ENCODE data around the gene DHPS.
"Not testable (repeated sequence)": the region's sequence is repeated elsewhere in the genome, so short reads cannot be mapped to it uniquely, and the experiment has no call there.

Gene DHPS

DNA sequence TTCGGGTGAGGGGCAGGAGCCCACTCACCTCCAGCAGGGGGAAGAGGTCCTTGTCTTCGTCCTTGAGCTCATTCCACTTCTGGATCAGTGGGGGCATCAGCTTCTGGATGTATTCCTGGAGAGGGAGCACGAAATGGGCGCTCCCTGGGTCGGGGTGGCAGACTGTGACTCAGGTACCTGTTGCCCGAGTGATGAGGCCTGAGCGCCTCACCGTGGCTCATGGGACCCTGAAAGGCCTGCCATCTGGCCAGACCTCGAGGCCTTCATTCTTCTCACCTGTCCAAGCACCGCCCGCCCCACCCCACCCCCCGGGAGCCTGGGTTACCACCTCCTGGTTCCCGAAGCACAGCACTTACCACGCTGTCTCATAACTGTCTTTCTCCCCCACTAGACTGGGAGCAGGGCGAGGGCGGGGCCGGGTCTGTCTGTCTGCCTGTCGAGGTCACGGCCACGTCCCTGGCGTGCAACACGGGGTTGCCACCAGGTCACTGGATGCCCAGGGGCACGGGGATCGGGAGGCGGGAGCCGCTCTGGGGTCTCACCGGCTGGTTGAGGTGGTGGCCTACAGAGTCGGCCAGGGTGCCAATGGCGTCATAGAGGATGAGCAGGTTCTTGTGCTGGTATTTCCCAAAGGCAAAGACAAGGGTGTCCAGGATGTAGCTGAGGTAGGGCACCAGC, 24.1 kb upstream of the DHPS start:
- no peak for DNase-seq (ENCODE audit: low read depth in 3 of 3)

DNA sequence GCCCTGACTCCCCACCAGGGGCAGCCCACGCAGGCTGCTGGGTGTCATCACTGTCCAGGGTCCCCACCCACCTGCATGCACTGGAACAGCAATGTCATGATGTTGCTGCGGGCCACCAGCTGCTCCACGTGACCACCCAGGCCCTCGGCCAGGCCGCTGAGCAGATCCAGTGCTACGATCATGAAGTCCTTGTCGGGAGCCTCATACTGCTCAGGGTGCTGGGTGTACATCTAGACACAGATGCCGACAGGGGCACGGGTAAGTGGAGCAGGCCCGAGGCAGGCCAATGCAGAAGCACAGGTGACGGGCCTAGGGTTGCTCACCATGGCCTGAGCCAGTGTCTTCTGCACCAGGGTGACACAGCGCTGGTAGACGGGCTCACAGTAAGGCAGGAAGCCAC, 23.5 kb upstream of the DHPS start:
- DNase-seq (ENCODE audit: low read depth in 3 of 3), result no peak

DNA sequence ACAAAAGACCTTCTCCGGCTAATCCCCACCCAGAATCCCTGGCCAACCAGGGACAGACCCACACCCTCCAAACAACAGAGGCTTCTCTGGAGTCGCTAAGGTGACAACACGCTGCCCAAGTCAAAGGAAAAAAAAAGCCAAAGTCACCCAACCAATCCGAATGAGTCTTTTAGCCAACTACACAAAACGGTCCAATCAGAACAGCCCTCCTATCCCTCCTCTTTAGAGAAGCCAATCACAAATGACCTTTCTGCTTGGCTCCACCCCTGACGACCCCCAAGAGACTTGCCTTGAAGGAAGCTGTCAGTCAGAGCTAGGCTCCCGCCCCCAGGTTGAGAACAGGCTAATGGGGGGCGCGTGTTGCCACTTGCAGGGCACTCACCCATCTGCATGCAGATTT, 21.4 kb upstream of the DHPS start:
- DNase-seq (ENCODE audit: low read depth in 3 of 3), result no peak

DNA sequence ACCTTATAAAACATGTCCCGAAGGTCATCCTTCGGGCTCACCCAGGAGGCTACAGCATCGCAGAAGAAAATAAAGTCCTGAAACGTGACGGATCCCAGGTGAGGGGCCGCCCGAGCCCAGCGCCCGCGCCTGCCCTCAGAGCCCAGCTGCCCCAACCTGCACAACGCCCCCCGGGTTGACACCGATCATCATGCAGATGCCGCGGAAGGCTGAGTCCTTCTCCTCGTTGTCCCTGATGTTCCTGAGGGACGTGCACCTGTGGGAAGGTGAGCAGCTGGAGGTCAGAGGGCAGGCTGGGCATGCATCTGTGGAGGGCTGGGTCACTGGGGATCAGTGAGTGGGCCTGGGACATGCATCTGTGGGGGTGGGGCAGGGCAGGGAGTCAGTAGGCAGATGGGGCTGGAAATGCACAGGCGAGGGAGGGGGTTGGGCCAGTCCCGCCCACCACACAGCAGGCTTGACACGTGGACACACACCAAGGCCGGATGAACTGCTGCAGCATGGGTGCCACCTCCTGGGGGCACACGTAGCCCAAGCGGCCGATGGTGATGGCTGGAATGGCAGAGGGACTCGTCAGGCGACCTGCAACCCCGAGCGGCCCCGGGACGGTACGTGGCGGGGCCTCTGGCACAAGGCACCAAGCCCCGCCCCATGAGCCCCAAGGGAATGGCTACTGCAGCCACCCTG, 20.1 kb upstream of the DHPS start:
- no peak for DNase-seq (ENCODE audit: low read depth in 3 of 3)

DNA sequence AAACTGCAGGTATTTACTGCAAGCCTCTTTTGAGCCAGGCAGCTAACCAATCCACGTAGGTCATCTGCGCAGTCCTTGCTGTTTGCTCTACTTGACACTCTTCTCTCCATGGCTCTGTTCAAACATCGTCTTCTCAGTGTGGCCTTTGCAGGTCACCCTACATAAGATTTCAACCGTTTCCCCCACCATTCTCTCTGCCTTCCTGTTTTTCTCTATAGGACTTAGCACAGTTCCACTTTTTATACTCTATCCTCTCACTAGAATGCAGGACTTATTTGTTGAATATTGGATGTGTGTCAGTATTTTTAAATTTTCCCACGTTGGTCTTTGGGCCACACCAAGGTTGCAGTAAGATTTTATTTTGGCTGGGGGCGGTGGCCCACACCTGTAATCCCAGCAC, 16.5 kb upstream of the DHPS start:
- no peak for DNase-seq (ENCODE audit: low read depth in 3 of 3)

DNA sequence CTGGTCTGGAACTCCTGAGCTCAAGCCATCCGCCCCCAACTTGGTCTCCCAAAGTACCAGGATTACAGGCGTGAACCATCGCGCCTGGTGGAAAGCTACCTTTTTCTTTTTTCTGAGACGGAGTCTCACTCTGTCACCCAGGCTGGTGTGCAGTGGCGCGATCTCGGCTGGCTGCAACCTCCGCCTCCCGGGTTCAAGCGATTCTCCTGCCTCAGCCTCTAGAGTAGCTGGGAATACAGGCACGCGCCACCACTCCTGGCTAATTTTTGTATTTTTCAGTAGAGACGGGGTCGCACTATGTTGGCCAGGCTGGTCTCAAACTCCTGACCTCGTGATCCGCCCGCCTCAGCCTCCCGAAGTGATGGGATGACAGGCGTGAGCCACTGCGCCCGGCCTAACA, 15.7 kb upstream of the DHPS start:
- DNase-seq (ENCODE audit: low read depth in 3 of 3), result not testable (repeated sequence)

DNA sequence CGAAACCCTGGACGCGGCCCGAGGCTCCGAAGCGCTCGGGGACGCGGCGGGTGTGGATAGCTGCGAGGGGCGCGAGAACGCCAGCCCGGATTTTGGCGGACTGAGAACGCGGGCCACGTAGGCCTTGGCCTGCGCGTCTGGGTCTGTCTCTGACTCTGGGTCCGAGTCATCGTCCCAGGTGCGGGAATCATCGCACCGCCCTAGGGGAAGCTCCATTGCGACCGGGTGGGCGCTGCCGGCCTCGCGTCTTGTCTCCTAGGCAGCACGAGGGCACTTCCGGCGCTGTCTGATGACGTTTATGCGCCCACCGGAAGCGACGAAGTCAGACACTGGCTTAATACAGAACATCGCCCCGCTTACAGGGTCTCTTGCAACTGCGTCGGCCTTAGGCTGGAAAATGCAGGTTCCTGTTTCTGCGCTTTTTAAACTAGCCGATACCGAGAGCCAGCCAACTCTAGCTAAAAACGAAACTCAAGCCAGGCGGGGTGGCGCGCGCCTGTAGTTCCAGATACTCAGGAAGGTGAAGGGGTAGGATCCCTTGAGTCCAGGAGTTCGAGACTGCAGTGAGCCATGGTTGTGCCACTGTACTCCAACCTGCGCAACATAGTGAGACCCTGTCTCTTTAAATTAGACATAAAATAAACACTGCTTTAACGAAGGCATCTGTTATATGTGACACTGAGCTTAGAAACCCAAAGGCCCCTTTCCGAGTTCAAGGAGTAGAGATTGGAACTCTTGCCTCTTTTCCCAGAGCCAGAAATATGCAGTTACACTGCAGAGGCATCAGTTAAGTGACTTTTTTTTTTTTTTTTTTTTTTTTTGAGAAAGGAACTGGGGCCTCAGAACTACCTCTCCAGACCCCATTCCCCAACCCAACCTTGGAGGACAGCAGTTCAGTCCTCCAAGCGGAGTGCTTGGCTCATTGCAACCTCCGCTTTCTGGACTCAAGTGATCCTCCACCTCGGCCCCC, 15.0 kb upstream of the DHPS start, which contains the start of gene FBXW9:
Gene FBXW9, minus strand, starts transcription at position 266 of the 970 bp plus-strand sequence. Its CDS starts 50 bp downstream, at position 216.
- peak; percentile 94 to 97 (median 96) for DNase-seq (ENCODE audit: low read depth in 3 of 3)

DNA sequence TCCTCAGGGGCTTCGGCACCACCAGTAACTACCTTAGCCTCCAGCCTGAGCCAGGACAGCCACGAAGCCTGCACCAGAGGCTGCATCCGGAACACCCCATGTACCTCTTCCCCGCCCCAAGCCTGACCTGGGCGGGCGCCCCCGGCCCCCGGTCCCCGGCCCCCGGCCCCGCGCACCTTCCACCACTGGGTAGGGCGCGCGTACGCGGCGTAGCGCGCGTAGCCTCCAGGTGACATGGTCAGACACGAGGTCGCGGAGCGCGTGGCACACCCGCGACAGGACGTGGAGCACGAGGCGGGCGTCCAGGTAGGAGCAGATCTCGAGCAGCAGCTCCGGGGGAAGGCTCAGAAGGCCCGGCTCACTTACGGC, 14.3 kb upstream of the DHPS start:
- DNase-seq (ENCODE audit: low read depth in 3 of 3), result no peak

DNA sequence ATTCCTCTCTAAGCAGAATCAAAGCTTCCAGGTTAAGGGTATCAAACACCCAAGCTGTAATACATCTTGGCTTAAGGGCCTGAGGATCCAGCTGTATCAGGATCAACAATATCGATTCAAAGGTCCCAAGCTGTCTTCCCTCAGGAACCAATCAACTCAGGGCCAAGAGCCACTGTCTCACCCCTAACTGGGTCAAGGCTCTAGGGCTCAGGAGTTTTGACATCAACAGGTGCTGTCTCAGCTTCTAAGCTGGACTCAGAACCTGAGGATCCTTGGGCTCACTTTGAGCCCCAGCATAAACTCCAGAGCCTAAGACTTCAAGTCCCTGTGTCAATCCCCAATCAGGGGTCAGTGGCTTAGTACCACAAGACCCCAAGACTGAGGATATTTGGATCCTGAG, 13.8 kb upstream of the DHPS start:
- no peak for DNase-seq (ENCODE audit: low read depth in 3 of 3)

DNA sequence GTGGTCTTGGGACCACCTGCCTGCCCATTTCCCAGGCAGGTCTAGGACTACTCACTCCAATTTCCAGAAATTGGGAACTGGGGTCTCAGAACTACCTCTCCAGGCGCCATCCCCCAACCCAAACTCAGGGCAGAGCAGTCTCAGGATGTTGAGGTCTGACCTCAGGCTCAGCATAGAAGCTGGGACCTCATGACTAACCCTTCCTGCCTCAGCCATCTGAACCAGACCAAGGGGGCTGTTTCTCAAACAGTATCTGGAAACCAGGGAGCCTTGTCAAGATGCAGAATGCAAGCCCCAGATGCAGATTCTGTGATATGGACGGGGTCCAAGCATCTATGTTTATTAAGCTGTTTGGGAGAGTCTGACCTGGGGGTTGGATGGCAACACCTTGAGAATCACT, 13.4 kb upstream of the DHPS start:
- no peak for DNase-seq (ENCODE audit: low read depth in 3 of 3)

DNA sequence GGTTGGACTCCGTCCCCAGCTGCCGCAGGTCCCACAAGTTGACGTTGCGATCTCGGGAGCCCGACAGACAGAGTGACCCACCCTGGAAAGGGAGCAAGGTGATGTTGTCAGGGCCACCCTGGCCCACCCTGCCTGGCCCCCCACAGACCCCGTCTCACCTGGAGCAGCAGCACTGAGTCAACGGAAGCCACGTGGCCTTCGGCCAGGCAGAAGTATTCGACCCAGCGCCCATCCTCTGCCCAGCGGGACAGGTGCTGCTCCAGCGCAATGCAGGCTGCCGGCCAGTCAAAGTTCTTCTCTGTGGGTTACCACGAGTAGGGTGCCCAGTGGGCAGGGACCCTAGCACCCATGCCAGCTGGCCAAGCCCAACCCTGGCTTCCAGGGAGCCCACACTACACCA, 13.0 kb upstream of the DHPS start:
- no peak for DNase-seq (ENCODE audit: low read depth in 3 of 3)

DNA sequence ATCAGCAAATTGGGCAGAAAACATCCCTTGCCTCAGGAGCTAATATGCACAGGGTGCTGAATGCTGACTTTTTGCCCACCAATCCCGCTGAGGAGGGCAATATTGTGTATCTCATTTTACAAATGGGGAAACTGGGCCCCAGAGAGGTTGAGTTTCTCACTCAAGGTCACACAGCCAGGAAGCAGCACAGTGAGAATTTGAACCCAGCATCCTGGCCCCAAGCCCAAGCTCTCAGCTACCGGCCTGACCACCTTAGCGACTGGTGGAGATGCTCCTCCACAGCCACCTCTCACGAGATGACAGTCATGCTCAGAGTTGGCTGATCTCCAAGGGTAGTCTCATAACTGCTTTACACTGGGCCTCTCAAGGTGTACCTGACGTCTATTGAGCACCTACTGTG, 11.3 kb upstream of the DHPS start:
- DNase-seq (ENCODE audit: low read depth in 3 of 3), result no peak

DNA sequence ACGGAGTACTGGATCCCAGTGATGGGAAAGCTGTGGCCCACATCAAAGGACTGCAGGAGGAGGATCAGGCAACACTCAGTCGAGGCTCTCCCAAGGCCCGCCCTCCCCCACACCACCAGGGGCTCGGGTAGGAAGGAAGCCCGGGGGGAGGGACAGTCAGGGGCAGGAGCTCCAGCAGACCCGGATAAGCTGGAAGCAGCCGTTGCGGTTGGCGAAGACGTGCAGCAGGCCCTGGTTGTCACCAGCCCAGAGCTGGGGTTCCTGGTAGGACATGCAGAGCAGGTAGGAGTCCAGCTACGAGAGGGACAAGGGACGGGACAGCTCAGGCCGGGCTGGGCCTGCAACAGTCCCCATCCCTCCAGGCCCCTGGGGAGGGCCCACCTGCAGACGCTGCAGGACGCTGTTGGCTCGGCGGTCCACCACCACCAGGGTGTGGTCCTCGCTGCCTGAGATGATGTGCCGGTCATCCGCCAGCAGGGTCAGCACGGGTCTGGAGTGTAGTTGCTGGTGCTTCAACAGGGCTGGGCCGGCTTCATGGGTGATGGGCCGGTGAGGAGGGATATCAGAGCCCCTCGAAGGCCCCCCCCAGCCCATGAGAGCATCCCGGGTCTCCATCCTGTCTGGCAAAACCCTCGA, 8.0 kb upstream of the DHPS start:
- no peak for DNase-seq (ENCODE audit: low read depth in 3 of 3)

DNA sequence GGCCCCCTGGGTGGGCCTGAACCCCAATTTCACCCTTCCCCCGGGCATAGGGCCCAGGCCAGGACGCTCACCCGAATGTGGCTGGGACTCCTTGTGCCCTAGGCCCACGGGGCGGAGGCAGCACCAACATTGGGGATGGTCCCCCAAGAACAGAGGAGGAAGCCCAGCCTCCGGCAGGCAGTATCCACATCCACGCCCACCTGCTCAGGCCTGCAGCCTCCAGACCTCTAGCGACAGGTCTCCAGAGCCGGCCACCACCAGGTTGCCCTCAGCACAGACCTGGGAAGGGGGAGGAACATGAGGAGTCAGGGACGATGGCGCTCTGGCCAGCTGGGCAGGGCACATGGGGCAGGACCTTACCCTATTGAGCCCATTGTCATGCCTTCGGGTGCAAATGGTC, 7.3 kb upstream of the DHPS start:
- no peak for DNase-seq (ENCODE audit: low read depth in 3 of 3)

DNA sequence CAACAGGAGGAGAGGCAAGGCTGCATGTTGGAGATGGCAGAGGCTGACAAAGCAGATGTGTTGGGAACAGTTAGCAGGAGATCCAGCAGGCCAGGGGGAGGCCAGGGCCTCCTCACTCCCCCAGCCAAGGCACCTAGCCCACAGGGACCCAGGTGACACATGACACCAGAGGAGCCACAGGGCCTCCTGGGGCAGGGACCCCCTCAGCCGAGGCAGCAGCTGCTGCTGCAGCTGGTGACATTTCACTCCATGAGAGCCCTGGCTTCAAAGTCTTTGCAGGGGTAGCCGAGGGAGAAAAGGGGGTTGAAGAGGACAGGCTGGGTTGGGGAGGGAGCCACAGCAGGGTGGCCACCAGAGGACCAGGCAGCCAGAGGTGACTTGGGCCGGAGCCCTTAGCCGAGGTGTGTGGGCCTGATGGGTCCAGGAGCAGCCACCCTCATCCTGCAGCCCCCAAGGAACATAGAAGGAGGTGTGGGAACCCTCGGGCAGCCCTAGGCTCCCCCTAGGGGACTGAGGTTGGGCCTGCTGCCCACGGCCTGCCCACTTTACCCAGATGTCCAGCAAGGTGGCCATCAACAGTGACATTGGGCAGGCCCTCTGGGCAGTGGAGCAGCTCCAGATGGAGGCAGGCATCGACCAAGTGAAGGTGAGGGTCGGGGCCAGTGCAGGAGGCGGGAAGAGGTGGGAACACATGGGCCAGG, 6.0 kb upstream of the DHPS start, which contains the start of gene GNG14:
Gene GNG14, plus strand, starts transcription at position 503 of the 701 bp plus-strand sequence. Its CDS starts 51 bp downstream, at position 554.
- DNase-seq (ENCODE audit: low read depth in 3 of 3), result no peak

DNA sequence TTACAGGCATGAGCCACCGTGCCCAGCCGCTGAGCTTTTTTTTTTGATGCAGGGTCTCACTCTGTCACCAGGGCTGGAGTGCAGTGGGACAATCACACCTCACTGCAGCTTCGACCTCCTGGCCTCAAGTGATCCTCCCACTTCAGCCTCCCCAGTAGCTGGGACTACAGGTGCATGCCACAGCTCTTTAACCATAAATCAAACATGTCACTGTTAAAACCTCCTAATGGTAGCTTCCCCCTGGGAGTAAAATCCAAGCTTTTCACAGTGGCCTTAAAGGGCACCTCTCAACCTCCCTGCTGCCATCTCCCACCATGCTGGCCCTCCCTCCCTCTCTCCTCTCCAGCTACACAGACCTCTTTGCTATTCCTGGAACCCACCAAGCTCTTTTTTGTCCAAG, 4.2 kb upstream of the DHPS start:
- DNase-seq (ENCODE audit: low read depth in 3 of 3), result no peak

DNA sequence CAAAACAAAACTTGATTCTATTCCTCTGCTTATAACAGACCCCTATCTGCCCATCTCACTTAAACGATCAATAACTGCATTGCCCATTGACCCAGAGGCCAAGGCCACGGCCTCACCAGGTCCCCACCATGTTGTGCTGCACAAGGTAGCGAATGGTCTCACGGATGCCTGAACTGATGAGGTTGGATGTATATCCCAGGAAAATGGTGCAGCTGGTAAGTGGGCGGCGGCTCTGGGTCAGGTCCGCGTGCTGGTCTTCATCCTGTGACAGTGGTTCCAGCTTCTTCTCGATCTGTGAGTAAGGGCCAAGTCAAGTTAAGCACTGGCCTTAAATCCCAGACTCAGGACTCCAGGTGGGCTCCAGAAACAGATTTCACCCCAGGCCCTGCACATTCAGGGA, 1.6 kb downstream of the DHPS start:
- DNase-seq (ENCODE audit: low read depth in 3 of 3), result no peak

DNA sequence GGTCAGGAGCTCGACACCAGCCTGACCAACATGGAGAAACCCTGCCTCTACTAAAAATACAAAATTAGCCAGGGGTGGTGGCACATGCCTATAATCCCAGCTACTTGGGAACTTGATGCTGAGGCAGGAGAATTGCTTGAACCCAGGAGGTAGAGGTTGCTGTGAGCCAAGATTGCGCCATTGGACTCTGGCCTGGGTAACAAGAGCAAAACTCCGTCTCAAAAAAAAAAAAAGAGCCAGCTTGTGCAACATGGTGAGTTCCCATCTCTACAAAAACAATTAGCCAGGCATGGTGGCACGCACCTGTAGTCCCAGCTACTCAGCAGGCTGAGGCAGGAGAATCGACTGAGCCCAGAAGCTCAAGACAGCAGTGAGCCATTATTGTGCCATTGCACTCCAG, 3.6 kb downstream of the DHPS start:
- not testable (repeated sequence) for DNase-seq (ENCODE audit: low read depth in 3 of 3)

DNA sequence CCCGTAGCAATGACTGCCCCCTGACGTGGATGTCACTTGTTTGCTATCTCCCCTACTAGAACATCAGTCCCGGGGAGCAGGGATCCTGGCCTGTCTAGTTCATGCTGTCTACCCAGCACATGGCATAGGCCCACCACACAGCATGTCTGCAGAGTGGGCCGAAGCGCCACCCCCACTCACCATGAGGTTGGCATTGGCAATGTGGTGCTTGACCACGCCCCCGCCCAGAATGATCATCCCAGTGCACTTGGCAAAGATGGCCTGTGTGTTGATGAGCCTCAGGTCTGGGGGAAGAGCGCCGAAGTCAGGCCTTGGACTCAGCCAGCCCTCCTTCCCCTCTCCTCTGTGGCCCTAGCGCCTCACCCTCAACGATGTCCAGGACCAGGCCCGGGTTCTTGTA, 4.8 kb downstream of the DHPS start:
- no peak for DNase-seq (ENCODE audit: low read depth in 3 of 3)

DNA sequence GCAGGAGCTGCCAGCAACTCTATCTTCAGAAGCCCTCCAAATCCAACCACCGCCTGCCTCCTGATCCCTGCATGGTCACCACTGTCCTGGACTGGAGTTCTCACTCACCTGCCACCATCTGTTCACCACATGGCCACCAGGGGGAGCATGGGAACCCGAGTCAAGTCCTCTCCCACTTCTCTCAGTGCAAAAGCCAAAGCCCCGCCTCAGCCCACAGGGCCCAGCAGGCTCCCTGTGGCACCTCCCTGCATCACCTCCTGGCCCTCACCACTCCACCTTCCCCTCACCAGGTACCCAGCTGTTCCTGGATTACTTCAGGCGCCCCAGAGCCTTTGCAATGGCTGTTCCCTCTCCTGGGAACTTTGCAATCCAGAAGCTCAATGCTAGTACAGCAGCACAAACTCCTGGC, 5.3 kb downstream of the DHPS start:
- DNase-seq (ENCODE audit: low read depth in 3 of 3), result peak; percentile 66 to 85 (median 80)

DNA sequence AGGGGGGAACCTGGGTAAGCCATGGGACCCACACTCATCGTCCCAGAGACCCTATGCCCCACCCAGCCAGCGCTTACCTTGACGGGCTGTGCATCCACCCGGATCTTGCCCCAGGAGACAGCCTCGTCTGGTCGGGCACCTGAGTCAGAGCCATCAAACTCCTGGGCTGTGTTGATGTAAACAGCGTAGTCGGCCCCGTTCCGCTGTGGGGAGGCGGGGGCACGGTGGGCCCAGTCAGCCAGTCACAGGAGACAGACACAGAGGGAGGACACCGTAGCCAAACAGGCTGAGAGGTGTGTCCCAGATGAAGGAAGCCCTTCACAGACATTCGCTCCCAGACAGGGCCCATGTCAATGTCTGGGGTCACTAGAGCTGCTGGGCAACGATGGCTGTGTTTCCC, 5.7 kb downstream of the DHPS start:
- no peak for DNase-seq (ENCODE audit: low read depth in 3 of 3)
